IPS DF 4.7 (cell line): ENCODE data around the gene PTN.
"Not testable (repeated sequence)": the region's sequence is repeated elsewhere in the genome, so short reads cannot be mapped to it uniquely, and the experiment has no call there.

Experiments
- DNase-seq: peaks from one replicate; pipeline ENCODE4 v3.0.0-alpha.2; 2013; ENCODE audit warnings: low spot score; ENCODE audit errors: extremely low read depth

The PTN gene

DNA sequence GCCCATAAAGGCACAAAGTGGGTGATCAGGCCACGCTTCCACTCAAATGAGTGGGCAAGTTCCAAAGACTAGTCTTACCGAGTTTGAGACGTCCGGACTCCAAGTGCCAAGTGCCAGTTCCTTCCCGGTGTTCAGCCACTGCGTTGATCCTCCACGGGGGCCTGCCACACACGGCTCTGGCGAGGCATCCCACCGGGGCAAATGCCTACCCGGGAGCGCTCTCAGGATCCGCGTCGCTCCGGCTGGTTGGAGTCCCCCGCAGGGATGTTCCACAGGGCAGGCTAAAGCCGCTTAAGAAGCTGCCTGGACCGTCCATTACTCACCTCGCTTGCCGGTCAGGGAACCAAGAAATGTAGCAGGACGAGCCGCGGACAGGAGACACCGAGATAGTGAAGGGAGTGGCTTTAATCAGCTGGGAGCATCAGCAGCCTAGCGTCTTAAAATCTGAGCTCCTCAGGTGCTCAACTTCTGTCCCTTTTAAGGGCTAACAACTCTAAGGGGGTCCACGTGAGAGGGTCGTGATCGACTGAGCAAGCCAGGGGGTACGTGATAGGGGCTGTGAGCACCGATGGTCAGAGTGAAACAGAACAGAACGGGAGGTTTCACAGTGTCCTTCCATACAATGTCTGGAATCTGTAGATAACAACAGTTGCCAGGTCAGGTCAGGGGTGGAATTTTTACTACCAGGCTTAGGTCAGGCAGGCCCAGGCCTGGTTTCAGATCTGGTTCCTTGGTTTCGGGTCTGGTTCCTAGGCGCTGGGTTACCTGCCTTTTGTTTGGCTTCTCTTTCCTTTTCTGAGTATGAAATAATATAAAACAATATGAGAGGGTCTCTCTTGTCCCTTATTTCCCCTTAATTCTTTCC, 75.3 kb downstream of the PTN start:
- not testable (repeated sequence) for DNase-seq

DNA sequence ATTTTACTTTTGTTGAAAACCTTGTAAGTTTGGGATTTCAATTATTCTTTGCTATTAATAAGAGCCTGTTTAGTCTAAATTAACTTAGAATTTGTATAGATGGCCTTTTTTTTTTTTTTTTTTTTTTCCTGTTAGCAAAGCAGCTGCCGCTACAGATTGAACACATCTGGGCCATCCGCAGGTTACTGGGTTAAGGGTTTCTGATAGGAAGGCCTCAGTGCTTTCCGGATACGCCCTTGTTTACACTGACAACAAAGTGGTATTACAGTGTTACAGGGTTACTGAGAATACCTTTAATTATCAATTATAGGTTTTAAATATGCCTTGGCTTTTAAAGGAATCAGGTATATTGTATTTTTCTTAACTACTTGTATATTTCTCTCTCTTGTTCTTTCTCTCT, 76.8 kb downstream of the PTN start:
- no peak for DNase-seq

DNA sequence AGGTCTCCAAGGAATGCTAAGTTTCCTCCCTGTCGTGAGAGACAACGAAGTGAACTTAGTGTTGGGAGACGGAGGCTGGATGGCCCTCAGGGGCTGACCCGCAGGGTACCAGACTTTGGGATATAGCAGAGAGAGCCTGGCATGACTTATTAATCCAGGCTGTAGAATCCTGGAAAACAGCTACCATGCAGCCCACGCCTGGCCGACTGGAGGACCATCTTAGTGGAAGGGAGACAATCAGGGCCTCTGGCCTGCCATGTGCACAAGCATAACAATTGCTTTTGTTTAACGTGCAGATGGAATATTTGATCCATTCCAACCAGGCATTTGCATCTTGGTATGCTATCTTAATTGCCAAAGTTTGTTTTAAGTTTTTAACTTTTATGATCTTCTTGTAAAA, 78.1 kb downstream of the PTN start:
- DNase-seq = not testable (repeated sequence)

GRCh38 chr7:137262599-137262998, 80.9 kb downstream of the PTN start:
- no peak for DNase-seq

DNA sequence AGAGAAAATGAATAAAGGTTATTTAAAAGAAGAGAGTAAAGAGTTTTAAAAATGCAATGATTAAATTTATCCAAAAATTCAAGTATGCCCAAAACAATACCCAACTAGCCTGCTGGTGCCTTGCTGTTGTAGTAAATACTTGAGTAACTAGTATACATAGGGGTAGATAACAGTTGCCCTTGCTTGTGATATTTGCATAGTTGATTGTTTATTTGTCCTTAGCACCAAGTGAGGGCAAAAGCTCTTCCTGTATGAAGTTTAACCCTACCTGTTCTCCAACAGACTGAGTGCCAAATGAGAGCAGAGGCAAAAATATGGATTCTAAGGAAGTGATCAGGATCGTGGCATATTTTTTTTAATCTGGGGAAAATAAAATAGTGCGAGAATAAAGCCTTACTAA, 85.0 kb downstream of the PTN start:
- DNase-seq = no peak

DNA sequence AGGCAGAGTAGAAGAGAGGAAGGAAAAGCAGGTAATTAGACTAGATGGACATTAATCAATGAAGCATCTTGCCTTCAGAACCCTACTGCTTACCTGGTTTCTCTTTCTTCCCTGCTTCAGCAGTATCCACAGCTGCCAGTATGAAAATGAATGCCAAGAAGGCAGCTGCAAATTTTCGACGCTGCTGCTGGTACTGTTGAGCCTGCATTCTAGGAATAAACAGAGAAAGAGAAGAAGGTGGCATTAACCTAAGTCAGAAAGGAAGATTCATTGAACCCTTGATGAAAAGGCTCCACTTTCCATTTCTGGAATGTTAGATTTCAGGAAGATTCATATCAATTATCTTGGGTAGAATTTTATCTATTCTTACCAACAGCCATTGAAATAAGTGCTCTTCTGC, 88.8 kb downstream of the PTN start:
- DNase-seq = no peak

DNA sequence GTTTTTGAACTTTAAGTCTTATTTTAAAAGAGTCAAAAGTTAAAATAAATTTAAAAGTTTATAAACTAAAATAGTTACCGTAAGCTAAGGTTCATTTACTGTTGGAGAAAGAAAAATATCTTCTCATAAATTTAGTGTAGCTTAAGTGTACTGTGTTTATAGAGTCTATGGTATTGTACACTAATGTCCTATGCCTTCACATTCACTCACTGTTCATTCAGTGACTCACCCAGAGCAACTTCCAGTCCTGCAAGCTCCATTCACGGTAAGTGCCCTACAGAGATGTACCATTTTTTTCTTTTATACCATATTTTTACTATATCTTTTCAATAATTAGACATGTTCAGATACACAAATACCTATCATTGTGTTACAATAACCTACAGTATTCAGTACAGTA, 97.6 kb downstream of the PTN start:
- DNase-seq = no peak

DNA sequence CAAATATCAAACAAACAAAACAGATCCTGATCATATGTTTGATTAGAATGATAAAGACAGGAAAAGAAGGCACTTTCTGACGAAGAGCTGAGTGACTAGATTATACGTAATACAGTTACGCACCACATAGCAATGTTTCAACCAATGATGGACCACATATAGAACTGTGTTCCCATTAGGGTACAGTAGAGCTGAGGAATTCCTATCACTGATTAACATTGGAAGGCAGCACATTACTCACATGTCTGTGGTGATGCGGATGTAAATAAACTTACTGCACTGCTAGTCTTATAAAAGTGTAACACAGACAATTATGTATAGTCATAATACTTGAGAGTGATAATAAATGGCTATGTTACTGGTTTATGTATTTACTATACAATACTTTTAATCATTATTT, 98.3 kb downstream of the PTN start:
- no peak for DNase-seq

DNA sequence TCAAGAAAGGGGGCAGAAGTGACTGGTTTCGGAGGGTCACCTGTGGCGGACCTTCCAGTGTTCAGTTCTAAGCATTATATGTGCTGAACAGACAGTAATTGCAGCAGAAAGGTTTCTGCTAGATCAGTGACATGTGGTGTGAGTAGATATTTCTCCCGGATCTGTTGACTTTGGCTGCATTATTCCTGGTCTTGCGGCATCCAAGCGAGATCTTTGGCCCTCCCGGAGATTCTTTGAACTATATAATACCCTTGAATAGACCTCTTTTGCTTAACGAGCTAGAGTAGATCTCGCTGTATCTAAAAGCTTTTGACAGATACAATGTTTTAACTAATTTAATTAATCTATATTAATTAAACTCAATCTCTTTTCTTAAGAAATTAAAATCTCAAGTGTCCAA, 99.8 kb downstream of the PTN start:
- DNase-seq = no peak

- DNase-seq = no peak
These were observed 100.9 kb downstream of the PTN start for GRCh38 chr7:137242616-137243015.

GRCh38 chr7:137241655-137242360, 101.7 kb downstream of the PTN start:
- DNase-seq = no peak

DNA sequence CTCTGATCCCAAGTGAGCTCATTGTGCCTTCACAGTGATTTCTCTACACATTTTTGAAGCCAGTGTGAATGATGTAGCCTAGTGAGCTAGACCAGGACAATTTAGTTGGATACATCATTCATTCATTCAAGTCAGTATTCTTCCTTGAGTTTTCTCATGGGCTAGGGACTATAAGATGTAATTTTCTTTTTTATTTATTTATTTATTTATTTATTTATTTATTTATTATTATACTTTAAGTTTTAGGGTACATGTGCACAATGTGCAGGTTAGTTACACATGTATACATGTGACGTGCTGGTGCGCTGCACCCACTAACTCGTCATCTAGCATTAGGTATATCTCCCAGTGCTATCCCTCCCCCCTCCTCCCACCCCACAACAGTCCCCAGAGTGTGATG, 104.3 kb downstream of the PTN start:
- not testable (repeated sequence) for DNase-seq

GRCh38 chr7:137235434-137235833, 108.1 kb downstream of the PTN start:
- DNase-seq = no peak

GRCh38 chr7:137231167-137231566, 112.4 kb downstream of the PTN start:
- DNase-seq = no peak

DNA sequence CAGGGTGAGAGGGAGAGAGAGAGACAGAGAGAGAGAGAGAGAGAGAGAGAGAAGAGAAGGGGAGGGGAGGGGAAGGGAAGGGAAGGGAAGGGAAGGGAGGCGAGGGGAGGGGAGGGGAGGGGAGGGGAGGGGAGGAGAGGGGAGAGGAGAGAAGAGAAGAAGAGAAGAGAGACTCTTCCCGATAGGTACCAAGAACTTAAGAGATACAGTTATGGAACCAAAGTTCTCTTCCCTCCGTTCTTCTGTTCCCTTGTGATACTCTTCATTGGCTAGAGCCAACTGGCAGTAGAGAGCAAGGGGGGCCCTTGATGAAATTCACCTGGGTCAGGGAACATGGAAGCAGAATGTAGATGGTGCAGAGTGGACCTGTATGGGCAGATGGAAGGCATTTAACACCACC, 122.1 kb downstream of the PTN start:
- no peak for DNase-seq

DNA sequence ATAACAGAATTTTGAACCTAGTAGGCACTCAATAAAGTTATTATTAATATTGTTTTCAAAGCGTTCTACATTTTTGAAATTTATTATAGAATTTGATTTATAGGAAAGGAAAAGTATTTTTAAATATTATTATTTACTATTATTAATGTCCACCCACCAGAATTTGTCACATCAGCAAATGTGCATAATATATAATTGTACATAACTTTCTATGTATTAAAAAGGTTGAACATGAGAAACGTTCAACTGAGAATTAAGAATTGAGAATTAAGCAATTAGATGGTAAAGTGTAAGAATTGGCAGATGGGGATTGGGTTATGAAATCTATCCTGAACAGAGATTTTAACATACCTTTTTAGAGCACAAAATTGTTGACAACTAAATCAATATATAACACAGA, 129.8 kb downstream of the PTN start:
- DNase-seq = no peak

- no peak for DNase-seq
These were observed 134.2 kb downstream of the PTN start for GRCh38 chr7:137209151-137209817.

DNA sequence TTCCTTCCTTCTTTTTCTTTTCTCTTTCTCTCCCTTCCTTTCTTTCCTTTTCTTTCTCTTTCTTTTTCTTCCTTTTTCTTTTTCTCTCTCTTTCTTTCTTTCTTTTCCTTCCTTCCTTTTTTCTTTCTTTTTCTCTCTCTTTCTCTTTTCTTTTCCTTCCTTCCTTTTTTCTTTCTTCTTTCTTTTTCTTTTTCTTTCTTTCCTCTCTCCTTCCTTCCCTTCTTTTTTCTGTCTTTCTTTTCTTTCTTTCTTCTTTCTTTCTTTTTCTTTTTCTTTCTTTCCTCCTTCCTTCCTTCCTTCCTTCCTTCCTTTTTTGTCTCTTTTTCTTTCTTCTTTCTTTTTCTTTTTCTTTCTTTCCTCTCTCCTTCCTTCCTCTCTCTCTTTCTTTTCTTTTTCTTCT, 136.8 kb downstream of the PTN start:
- no peak for DNase-seq

DNA sequence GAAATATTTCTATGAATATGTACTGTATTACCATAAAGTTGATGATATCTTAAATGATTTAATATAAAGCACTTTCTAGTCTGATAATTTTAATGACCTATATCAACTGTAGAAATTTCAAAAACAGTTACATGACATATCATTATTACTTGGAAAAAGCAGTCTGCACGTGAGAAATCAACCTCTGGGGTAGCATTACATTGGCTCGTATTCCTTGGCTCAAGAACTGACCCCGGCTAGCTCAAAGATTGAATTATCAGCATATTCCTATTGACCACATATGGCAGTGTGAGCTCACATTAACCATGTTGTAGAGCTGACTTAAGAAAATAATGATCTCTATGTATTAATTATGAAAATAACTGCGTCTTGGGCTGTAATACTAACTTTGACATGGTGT, 139.3 kb downstream of the PTN start:
- DNase-seq = no peak

DNA sequence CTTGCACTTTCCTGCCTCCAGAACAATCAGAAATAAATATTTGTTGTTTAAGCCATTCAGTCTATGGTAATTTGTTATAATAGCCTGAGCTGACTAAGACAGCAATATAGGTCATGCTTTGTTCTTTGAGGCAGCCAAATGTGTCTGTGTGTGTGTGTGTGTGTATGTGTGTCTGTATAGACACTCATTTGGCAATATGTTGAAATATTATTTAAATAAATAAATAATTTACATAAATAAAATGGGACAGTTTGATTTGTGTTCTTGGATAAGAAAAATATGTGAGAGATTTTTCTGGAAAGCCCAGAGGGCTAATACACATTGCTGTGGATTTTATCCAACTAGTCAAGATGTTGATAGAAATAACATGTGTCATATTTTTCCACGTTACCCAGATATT, 140.2 kb downstream of the PTN start:
- no peak for DNase-seq

DNA sequence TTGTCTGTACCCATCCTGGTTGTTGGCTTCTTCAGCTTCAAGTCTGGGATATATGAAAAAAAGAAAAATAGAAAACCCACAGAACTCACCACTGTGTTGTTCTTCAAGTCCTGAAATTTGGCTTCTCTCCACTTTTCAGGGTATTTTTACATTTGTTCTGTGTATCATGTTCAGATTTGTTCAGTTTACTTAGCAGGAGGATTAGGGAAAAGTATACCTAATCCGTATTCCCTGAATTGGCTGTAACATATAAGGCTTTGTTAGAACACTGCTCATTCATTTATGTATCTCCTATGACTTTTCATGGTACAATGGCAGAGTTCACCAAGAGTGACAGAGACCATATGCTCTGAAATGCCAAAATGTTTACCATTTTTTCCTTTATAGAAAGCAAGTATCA, 146.9 kb downstream of the PTN start:
- no peak for DNase-seq

- DNase-seq = no peak
These were observed 147.5 kb downstream of the PTN start for GRCh38 chr7:137195996-137196395.
